A549 (cell line): Measurements from ENCODE around the gene TGFBR2. TPM values are rescaled to one million over a fixed set of nuclear protein-coding genes. Genes with fewer than 3 reads are reported as not detected.
"Not testable (repeated sequence)": the region's sequence is repeated elsewhere in the genome, so short reads cannot be mapped to it uniquely, and the experiment has no call there.

Experiments used
- ATAC-seq, 2 experiments: fragments of 200-7000 bp in 1 of 2; fragments of >200 bp in 1 of 2; cut with Nextera tagmentation in 1 of 2; cut with Tn5 transposase in 1 of 2; 3 replicates each; pipeline versions ENCODE4 v1.8.0 to v1.9.1; 2018 to 2020; ENCODE audit warnings: mild to moderate bottlenecking in 1 of 2, moderate library complexity in 1 of 2
- CTCF ChIA-PET: fragments of 300-600 bp; sonication (Branson Sonifier 250); formaldehyde crosslinking; extraction: SDS; loops from one replicate; lab custom pipeline; 2021; ENCODE audit warnings: antibody characterized with exemption, inconsistent platforms; lab: Yijun Ruan, JAX
- POLR2A ChIA-PET: fragments of 350-600 bp; formaldehyde crosslinking; extraction: SDS; loops from one replicate; lab custom pipeline; 2021; ENCODE audit warnings: antibody characterized with exemption, inconsistent platforms; lab: Yijun Ruan, JAX
- DNase-seq, 2 experiments: peaks; one replicate each; pipeline versions ENCODE4 v3.0.0 to v3.0.0-alpha.2; 2011 to 2016; ENCODE audit warnings: low read depth in 1 of 2, low spot score in 1 of 2
- FAIRE-seq: peaks from 2 replicates; lab custom pipeline; 2011; peaks lifted over from hg19 to GRCh38; lab: Jason Lieb, UNC
- H3K27ac ChIP-seq, 2 experiments: fragments of >200 bp; sonication (Bioruptor Twin); formaldehyde crosslinking; 3 replicates each; pipeline ENCODE4 v1.5.1; 2016 to 2017
- H3K4me1 ChIP-seq: fragments of >200 bp; sonication (Bioruptor Twin); formaldehyde crosslinking; 3 replicates; pipeline ENCODE4 v1.6.1; 2016
- H3K4me2 ChIP-seq: fragments of >200 bp; sonication (Bioruptor Twin); formaldehyde crosslinking; 3 replicates; pipeline ENCODE4 v1.6.1; 2016
- H3K4me3 ChIP-seq: fragments of >200 bp; sonication (Bioruptor Twin); formaldehyde crosslinking; 3 replicates; pipeline ENCODE4 v1.5.1; 2016
- H3K9me3 ChIP-seq: fragments of >200 bp; sonication (Bioruptor Twin); formaldehyde crosslinking; 3 replicates; pipeline ENCODE4 v1.6.1; 2016
- CHD2 ChIP-seq: fragments of 150-350 bp; IDR thresholded peaks from 2 replicates; pipeline ENCODE4 v1.6.1; 2014; ENCODE audit warnings: low read length; ENCODE audit not compliant: partially characterized antibody
- EHMT2 ChIP-seq: fragments of 200-600 bp; sonication (generic); IDR thresholded peaks from 2 replicates; pipeline ENCODE4 v1.6.1; 2016; ENCODE audit warnings: antibody characterized with exemption, low read depth, mild to moderate bottlenecking, moderate library complexity
- EP300 ChIP-seq, 2 experiments: fragments of >200 bp; sonication (Bioruptor Twin); formaldehyde crosslinking; IDR thresholded peaks; 2 replicates in 1 of 2; 3 replicates in 1 of 2; pipeline ENCODE4 v1.6.1; 2016 to 2017
- ESRRA ChIP-seq: fragments of 150-350 bp; IDR thresholded peaks from 2 replicates; pipeline ENCODE4 v1.6.1; 2014; ENCODE audit warnings: mild to moderate bottlenecking, low read length, borderline replicate concordance
- FOSL2 ChIP-seq, 2 experiments: fragments of 450-650 bp in 1 of 2; fragments of >200 bp in 1 of 2; sonication (Bioruptor Twin) in 1 of 2; formaldehyde crosslinking; IDR thresholded peaks; 2 replicates each; pipeline versions ENCODE4 v1.5.0 to v1.6.1; 2016 to 2020; ENCODE audit warnings: mild to moderate bottlenecking in 1 of 2, moderate library complexity in 1 of 2
- FOXS1 ChIP-seq: fragments of 250-450 bp; sonication (Bioruptor Pico); IDR thresholded peaks from 2 replicates; pipeline ENCODE4 v1.5.0; 2020; ENCODE audit warnings: mild to moderate bottlenecking, moderate library complexity
- GATA3 ChIP-seq: IDR thresholded peaks from 2 replicates; pipeline ENCODE4 v1.6.1; 2012; ENCODE audit warnings: borderline replicate concordance
- HDAC2 ChIP-seq: fragments of 200-600 bp; sonication (generic); IDR thresholded peaks from 2 replicates; pipeline ENCODE4 v1.6.1; 2016
- JUN ChIP-seq, 2 experiments: fragments of >200 bp; sonication (Bioruptor Twin); formaldehyde crosslinking; IDR thresholded peaks; 2 replicates in 1 of 2; 3 replicates in 1 of 2; pipeline ENCODE4 v1.6.1; 2016 to 2017
- JUNB ChIP-seq: fragments of >200 bp; sonication (Bioruptor Twin); formaldehyde crosslinking; IDR thresholded peaks from 2 replicates; pipeline ENCODE4 v1.6.1; 2016
- KDM1A ChIP-seq: fragments of 200-600 bp; sonication (generic); IDR thresholded peaks from 2 replicates; pipeline ENCODE4 v1.6.1; 2016; ENCODE audit warnings: low read depth, mild to moderate bottlenecking
- MYC ChIP-seq: IDR thresholded peaks from 2 replicates; pipeline ENCODE4 v1.6.1; 2012; ENCODE audit warnings: mild to moderate bottlenecking, inconsistent platforms, low read length, improper control_type of control experiment, borderline replicate concordance
- NFE2L2 ChIP-seq: fragments of 150-350 bp; conservative IDR thresholded peaks from 2 replicates; pipeline ENCODE4 v1.6.1; 2014; ENCODE audit warnings: low read length
- PHF8 ChIP-seq: fragments of 200-600 bp; sonication (generic); IDR thresholded peaks from 2 replicates; pipeline ENCODE4 v1.6.1; 2016; ENCODE audit warnings: low read depth, mild to moderate bottlenecking, antibody characterized with exemption, moderate library complexity, borderline replicate concordance
- POLR2AphosphoS2 ChIP-seq: conservative IDR thresholded peaks from 2 replicates; pipeline ENCODE4 v1.6.1; 2012; ENCODE audit warnings: low read length, improper control_type of control experiment, inconsistent platforms
- RAD21 ChIP-seq, 2 experiments: fragments of >200 bp in 1 of 2; sonication (Bioruptor Twin) in 1 of 2; formaldehyde crosslinking in 1 of 2; IDR thresholded peaks in 1 of 2; conservative IDR thresholded peaks in 1 of 2; 2 replicates in 1 of 2; 3 replicates in 1 of 2; pipeline ENCODE4 v1.6.1; 2012 to 2018; ENCODE audit warnings: inconsistent platforms in 1 of 2
- RCOR1 ChIP-seq: fragments of 150-350 bp; IDR thresholded peaks from 2 replicates; pipeline ENCODE4 v1.6.1; 2014; ENCODE audit warnings: antibody characterized with exemption, low read length, low read depth
- REST ChIP-seq: fragments of 200-600 bp; sonication (generic); IDR thresholded peaks from 2 replicates; pipeline ENCODE4 v1.6.1; 2016; ENCODE audit warnings: antibody characterized with exemption, mild to moderate bottlenecking, moderate library complexity
- TP53 ChIP-seq: fragments of 250-450 bp; sonication (Bioruptor Pico); IDR thresholded peaks from 2 replicates; pipeline ENCODE4 v1.5.0; 2021; ENCODE audit warnings: mild to moderate bottlenecking, moderate library complexity
- ZFP36 ChIP-seq: fragments of 450-650 bp; IDR thresholded peaks from 2 replicates; pipeline ENCODE4 v1.6.1; 2014; ENCODE audit warnings: borderline replicate concordance; ENCODE audit not compliant: partially characterized antibody
- ZNF302 ChIP-seq: fragments of 250-450 bp; sonication (Bioruptor Pico); IDR thresholded peaks from 2 replicates; pipeline ENCODE4 v1.9.0; 2021; ENCODE audit warnings: inconsistent platforms, mild to moderate bottlenecking, moderate library complexity
- WGBS: methylation state at CpG from one replicate; pipeline ENCODE4 v1.1.6; 2017; ENCODE audit errors: missing lambda C conversion rate; 5-methylcytosine and 5-hydroxymethylcytosine counted together
- polyA plus RNA-seq, 4 experiments: library from polyadenylated mRNA; depleted of rRNA in 3 of 4; stranded (reverse); fragments of >200 nt; fragmentation: RNase III in 1 of 4; extraction: RNeasy Plus Mini Kit Qiagen cat#74134 plus additional on column Dnase treatment in 1 of 4; gene quantifications; 2 replicates in 3 of 4; 3 replicates in 1 of 4; pipeline ENCODE4 v1.2.3, GENCODE V29; 2011 to 2017

Gene TGFBR2
- polyA plus RNA-seq, 2 of the 4 experiments (the other 2 are of a cell fraction): 48.5 to 97.4 TPM

- TF ChIP-seq NFE2L2 (no peak), GATA3 (no peak), CHD2 (no peak)
These were observed 60.9 kb downstream of the TGFBR2 start (continued) for GRCh38 chr3:30667280-30667651.

GRCh38 chr3:30668051-30668609 is 61.7 kb downstream of the TGFBR2 start:
- no peak overlapping the region for H3K4me3 ChIP-seq
- FAIRE-seq: no peak
- CTCF ChIA-PET: interaction anchor here (0.7 kb wide), 1 partner anchor 241 kb away, joined by 3 read pairs; no protein-coding TSS in a partner anchor
- POLR2A ChIA-PET: no interaction called here
- peaks cover 36% of the 10 kb centered on the region for H3K4me1 ChIP-seq
- TF ChIP-seq PHF8 (no peak), POLR2AphosphoS2 (no peak), JUN (IDR thresholded peaks at IDR 0.05) (no peak), ZFP36 (no peak), KDM1A (no peak), ZNF302 (CRISPR knock-in tag) (no peak), REST (no peak), EP300 (IDR thresholded peaks at IDR 0.05) (no peak), FOXS1 (no peak), RCOR1 (no peak), MYC (no peak), RAD21 (conservative IDR thresholded peaks at IDR 0.05 in 1 of 2, IDR thresholded peaks at IDR 0.05 in 1 of 2) (no peak), EHMT2 (no peak), FOSL2 (IDR thresholded peaks at IDR 0.05) (no peak), FOSL2 (CRISPR knock-in tag; IDR thresholded peaks at IDR 0.05) (no peak), ESRRA (no peak), JUNB (no peak), TP53 (CRISPR knock-in tag) (no peak), HDAC2 (no peak)
- TF ChIP-seq, all 56 proteins: peak for 0
- DNase-seq: no peak
- no peaks in the 10 kb centered on the region for H3K9me3 ChIP-seq
- 87% methylated on average over 5 of the region's 5 CpGs for WGBS
- 0 out of 6 replicates have a peak overlapping the region, but pooled peaks of 1 of the 2 experiments have one; percentile 16 for H3K27ac ChIP-seq
- H3K4me2 ChIP-seq: no peak overlapping the region
- no peak; a peak in 1 of 6 replicates for ATAC-seq

- WGBS: 96% methylated on average over 7 of the region's 7 CpGs
- POLR2A ChIA-PET: not testable (repeated sequence)
These were observed 63.0 kb downstream of the TGFBR2 start for GRCh38 chr3:30669360-30669934.

More at GRCh38 chr3:30669360-30669934, 63.0 kb downstream of the TGFBR2 start:
- H3K27ac ChIP-seq, FAIRE-seq, H3K9me3 ChIP-seq, H3K4me3 ChIP-seq, H3K4me2 ChIP-seq, ATAC-seq, DNase-seq: not testable (repeated sequence)
- peaks cover 32% of the 10 kb centered on the region for H3K4me1 ChIP-seq
- CTCF ChIA-PET: interaction anchor here (1.4 kb wide), 1 partner anchor 24 kb away, joined by 3 read pairs; no protein-coding TSS in a partner anchor
